Measurements from ENCODE around the gene PIAS2.
A peak's percentile ranks its signal among the peaks of the same experiment; 100 is the strongest.
"Not testable (repeated sequence)": the region's sequence is repeated elsewhere in the genome, so short reads cannot be mapped to it uniquely, and the experiment has no call there.

PIAS2 gene

GRCh38 chr18:46917108-46917802 is at the start of gene PIAS2, which contains the start of gene KATNAL2:
Gene PIAS2 (minus strand): TSS chr18:46917507. CDS start chr18:46917345, 162 bp downstream.
Gene KATNAL2 (plus strand): TSS chr18:46917602. CDS start chr18:46946873, 29,271 bp downstream.
- DNase-seq (ENCODE audit: low spot score) = peak; percentile 76

- not testable (repeated sequence) for DNase-seq (ENCODE audit: low spot score)
These were observed 49.0 kb upstream of the PIAS2 start for GRCh38 chr18:46966266-46966665.

GRCh38 chr18:46964579-46965293 is 47.4 kb upstream of the PIAS2 start:
- DNase-seq (ENCODE audit: low spot score) = not testable (repeated sequence)

GRCh38 chr18:46963656-46964578 is 46.6 kb upstream of the PIAS2 start:
- DNase-seq (ENCODE audit: low spot score) = not testable (repeated sequence)

GRCh38 chr18:46958209-46958608 is 40.9 kb upstream of the PIAS2 start:
- no peak for DNase-seq (ENCODE audit: low spot score)

GRCh38 chr18:46953195-46953594 is 35.9 kb upstream of the PIAS2 start:
- no peak for DNase-seq (ENCODE audit: low spot score)

- no peak for DNase-seq (ENCODE audit: low spot score)
These were observed 32.9 kb upstream of the PIAS2 start for GRCh38 chr18:46950064-46950656.

- DNase-seq (ENCODE audit: low spot score) = peak; percentile 36
These were observed 29.5 kb upstream of the PIAS2 start for GRCh38 chr18:46946656-46947282.

GRCh38 chr18:46942646-46943045 is 25.3 kb upstream of the PIAS2 start:
- no peak for DNase-seq (ENCODE audit: low spot score)

GRCh38 chr18:46939998-46940571 is 22.8 kb upstream of the PIAS2 start:
- no peak for DNase-seq (ENCODE audit: low spot score)

GRCh38 chr18:46939337-46939963 is 22.1 kb upstream of the PIAS2 start:
- no peak for DNase-seq (ENCODE audit: low spot score)

GRCh38 chr18:46920653-46921052 is 3.3 kb upstream of the PIAS2 start:
- DNase-seq (ENCODE audit: low spot score) = no peak

GRCh38 chr18:46920067-46920466 is 2.8 kb upstream of the PIAS2 start:
- DNase-seq (ENCODE audit: low spot score) = no peak

- no peak for DNase-seq (ENCODE audit: low spot score)
These were observed 695 bp upstream of the PIAS2 start for GRCh38 chr18:46917803-46918600.

- DNase-seq (ENCODE audit: low spot score) = peak; percentile 24
These were observed 678 bp downstream of the PIAS2 start for GRCh38 chr18:46916551-46917107.

GRCh38 chr18:46915800-46916550 is 1.3 kb downstream of the PIAS2 start:
- DNase-seq (ENCODE audit: low spot score) = no peak

- no peak for DNase-seq (ENCODE audit: low spot score)
These were observed 6.5 kb downstream of the PIAS2 start for GRCh38 chr18:46910856-46911255.

GRCh38 chr18:46909497-46909896 is 7.8 kb downstream of the PIAS2 start:
- DNase-seq (ENCODE audit: low spot score) = no peak

- no peak for DNase-seq (ENCODE audit: low spot score)
These were observed 13.9 kb downstream of the PIAS2 start for GRCh38 chr18:46903406-46903805.

Data from CD4-positive, alpha-beta T cell treated with Interleukin-6 at 100 ng/mL for 8 hours (primary cell).